ENCODE measurements around the gene FCMR.

Gene FCMR

GRCh38 chr1:206951318-206952100, 29.8 kb upstream of the FCMR start:
- no peak for DNase-seq (ENCODE audit: low read depth in 3 of 3)

- DNase-seq (ENCODE audit: low read depth in 3 of 3): no peak
Observed at GRCh38 chr1:206949641-206950040, 27.9 kb upstream of the FCMR start.

- DNase-seq (ENCODE audit: low read depth in 3 of 3): no peak
Observed at GRCh38 chr1:206949208-206949607, 27.5 kb upstream of the FCMR start.

DNA sequence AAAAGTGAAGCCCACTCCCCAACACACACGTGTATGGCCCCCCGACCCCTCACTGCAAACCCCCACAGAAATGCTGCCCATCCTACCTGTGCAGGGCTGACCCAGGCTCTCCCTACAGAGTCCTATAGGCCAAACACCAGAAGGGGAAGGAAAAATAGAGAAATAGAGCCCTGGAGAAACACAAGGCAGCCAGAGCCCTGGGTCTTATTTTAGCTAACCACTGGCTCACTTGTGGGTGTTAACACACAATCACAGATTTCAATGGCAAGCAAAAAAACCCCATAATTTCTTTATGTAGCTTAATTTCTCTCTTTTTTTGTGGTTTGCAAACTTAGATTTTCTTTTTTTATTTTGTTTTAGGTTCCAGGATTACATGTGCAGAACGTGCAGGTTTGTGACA, 25.5 kb upstream of the FCMR start:
- no peak for DNase-seq (ENCODE audit: low read depth in 3 of 3)

DNA sequence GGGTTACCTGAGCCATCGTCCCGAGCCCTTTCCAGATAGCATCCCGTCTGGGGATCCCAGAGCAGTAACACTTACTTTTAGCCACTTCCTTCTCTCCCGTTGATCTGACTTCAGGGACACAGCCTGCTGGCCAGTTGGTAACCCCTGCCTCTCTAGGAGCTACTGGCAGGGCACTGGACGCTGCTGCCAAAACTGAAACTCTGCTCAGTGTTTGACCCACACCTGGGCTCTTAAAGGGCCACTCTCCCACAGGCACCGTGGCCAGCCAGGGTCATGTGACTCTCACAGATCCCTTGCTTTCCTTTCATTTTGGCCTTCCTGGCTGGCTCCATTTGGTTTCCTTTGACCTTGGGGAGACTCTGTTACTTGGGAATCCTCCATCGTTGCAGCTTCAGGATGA, 24.5 kb upstream of the FCMR start, which contains the start of gene PIGR:
Gene PIGR, minus strand, starts transcription at position 206 of the 400 bp plus-strand sequence. CDS start 5,935 bp downstream, outside the sequence.
- DNase-seq (ENCODE audit: low read depth in 3 of 3): no peak

DNA sequence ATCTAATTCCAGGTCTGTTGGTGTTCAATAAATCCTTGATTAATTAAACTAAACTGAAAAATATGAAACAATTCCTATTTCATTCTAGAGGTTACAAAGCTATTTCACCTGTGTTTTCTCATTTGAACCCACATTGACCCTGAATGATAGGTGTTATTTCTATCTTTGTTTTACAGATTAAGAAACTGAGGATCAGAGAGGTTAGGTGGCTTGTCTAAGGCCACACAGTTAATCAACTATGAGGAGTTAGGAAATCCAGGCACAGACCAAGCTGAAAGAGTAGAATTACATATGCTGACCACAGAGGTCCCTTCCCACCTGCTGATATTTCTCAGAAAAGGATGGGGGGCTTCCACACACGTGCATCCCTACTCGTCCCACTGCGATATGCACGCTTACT, 24.0 kb upstream of the FCMR start:
- no peak for DNase-seq (ENCODE audit: low read depth in 3 of 3)

DNA sequence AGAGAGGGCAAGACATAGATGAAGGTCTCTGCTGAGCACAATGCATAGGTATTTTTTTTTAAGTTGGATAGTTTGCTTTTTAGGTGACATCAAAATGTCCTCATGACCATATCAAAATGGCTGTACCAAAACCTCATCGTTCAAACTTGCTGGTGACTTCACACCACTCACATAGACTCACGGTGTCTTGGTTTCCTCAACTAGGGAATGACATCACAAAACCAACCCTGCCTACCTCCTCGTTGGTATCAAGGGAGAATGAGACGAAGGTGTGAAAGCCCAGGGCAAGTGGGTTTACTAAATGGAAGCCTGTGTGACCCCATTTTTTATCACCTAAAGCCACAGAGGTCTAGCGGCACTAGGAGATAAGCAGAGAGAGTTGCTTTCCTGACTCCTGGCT, 23.0 kb upstream of the FCMR start:
- DNase-seq (ENCODE audit: low read depth in 3 of 3): no peak

DNA sequence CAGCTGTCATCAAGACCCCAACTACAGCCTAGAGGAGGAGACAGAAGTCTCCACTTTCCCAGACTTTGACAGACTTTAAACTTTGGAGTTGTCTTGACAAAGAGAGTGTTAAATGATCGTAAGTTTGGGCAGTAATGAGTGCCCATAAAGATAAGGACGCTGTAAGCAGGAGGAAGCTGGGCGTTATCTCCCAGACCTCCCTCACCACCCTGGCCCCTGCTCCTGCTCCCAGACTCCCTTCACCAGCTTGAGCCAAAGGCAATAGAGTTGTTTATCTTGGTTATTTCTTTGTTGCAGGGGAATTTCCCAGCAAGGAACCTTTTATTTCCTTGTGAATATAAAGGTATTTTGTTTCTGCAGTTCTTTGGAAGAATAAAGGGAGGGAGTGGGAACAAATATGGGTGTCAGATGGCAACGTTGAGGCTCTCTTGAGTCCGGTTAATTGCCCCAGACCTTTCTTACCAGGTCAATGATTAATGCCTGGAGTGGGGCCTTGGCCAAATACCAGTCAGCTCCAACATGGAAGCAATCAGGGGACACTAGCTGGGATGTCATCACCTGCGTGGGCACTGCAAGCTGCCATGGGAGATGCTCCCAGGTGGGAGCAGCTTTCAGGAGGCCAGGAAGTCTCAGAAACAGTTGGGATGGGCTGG, 20.2 kb upstream of the FCMR start:
- DNase-seq (ENCODE audit: low read depth in 3 of 3): no peak

DNA sequence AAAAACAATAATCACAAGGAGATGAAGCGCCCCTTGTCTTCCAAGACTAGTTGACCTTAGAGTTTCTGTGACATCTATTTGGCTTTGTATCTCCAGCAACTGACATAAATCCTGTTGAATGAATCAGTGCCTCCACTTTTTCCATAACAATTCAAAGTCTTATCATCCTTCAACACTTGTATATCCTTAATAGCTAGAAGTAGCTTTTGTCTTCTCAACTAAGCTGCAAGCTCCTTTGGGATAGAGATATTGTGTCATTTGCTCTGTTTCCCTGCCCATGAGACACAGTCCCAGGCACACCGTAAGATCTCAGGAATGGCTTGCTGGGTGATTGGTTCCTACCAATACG, 18.8 kb upstream of the FCMR start:
- DNase-seq (ENCODE audit: low read depth in 3 of 3): no peak

GRCh38 chr1:206939841-206940587, 18.3 kb upstream of the FCMR start:
- no peak for DNase-seq (ENCODE audit: low read depth in 3 of 3)

DNA sequence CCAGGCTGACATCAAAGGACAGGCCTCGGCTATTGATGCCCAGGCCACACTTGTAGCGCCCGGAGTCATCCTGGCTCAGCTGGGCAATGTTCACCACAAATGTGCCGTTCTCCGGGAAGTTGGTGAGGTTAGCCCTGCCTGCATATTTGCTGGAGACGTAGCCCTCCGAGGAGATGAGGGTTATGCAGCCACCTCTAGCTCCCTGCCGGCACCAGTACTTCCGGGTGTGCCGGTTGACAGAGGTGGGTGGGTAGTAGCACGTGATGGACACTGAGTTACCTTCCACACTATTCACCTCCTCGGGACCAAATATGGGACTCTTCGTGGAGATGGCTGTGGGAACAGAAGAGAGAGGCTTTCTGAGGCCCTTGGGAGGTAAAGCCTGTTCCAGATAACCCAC, 17.4 kb upstream of the FCMR start:
- no peak for DNase-seq (ENCODE audit: low read depth in 3 of 3)

DNA sequence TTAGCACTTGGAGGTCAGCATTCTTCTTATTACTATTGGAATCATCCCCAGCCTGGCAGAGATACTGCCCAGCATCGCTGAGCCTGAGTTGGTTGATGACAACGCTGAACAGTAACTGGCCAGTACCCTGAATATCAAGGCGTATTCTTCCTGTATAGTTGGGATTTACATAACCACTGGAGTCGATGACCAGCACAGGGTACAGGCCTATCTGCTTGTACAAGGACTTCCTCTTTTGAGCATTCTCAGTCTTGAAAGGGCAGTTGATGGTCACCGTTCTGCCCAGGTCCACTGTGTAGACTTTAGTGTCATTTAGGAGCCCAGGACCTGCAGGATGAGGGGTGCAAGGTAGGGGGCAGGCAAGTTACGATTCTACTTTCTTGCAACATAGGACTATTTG, 15.7 kb upstream of the FCMR start:
- no peak for DNase-seq (ENCODE audit: low read depth in 3 of 3)

DNA sequence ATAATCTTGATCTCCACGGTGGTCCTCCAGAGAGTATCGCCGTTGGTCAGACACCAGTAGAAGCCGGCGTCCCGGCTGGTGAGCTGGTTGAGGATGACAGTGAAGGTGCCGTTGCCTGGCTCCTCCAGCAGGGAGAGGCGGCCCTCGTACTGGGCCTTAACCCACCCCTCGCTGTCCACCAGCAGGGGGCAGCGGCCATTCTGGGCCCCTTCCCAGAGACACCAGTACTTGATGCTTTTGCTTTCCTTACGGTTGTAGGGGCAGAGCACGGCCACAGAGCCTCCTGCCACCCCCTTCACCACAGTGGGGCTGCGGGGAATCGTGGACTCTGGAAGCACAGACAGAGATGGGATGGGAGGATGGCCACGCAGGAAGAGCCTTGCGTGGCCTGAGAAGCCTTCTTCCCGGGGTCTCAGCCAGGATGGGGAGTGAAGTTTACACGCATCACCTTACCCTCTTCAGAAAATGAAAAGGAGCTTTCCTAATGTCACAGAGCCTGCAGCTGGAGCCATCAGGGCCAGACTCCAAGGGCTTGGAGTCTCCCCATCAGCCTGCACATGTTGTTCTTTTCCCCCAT, 13.8 kb upstream of the FCMR start:
- DNase-seq (ENCODE audit: low read depth in 3 of 3): no peak

- peak in 2 of 3 experiments; percentile 46 to 53 for DNase-seq (ENCODE audit: low read depth in 3 of 3)
Observed at GRCh38 chr1:206933333-206933945, 11.7 kb upstream of the FCMR start.

GRCh38 chr1:206932177-206932576, 10.4 kb upstream of the FCMR start:
- DNase-seq (ENCODE audit: low read depth in 3 of 3): no peak

DNA sequence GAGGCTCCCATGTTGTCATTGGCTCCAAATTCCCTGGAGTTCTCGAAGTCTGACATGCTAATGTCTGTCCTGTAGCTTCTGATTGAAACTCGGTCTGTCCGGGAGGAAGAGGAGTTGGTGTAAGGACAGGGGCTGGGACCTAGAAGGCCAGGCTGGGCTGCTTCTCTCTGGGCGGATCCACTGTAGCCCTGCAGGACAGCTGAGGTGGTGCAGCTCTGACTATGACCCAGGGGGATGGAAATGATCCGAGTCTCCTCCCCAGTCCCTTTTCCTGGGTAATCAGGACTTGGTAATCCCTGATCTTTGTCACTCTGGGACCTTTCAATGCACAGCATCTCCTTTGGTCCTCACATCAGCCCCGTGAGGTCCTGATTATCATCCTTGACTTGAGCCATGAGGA, 10.0 kb upstream of the FCMR start:
- no peak for DNase-seq (ENCODE audit: low read depth in 3 of 3)

DNA sequence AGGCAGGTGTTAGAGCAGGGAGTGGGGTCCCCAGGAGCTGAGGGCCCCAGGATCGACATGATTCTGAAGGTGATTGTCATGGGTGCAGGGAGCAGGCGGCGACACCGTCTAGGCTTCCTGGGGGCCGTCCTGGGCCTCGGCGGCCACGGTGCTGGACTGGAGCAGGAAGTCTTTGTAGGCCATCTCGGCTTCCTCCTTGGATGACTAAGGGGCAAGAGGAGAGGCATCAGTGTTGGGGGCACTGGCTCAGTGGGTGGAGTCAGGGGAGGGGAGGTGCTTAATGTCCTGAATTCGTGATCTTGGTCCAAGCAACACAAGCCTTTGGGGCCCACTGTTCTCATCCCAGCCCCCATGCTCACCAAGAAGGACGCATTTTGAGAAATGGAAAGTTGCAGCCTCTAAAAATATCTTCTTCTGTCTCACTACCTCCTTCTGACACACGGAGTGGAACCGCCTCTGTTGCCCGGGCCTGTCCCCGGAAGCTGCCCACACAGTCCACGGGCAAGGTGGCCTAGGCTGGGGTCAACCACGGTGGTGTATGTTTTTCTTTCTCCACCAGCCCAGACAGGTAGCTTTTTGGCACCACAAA, 8.6 kb upstream of the FCMR start:
- no peak for DNase-seq (ENCODE audit: low read depth in 3 of 3)

DNA sequence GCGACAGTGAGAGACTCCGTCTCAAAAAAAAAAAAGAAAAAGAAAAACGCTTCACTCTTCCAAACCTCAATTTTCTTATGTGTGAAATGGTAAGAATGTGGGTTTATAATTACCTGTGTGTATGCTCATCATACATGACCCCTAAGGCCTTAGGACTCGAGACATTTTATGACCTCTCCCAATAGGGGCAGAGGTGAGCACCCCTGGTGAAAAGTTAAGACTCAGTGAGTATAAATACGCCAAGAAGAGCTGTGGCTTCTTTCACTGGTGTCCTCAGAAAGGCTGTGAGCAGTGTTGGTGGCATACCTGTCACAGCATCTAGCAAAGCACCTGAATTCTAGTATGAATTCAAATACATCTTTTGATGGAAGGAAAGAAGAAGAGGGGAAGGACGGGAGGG, 7.8 kb upstream of the FCMR start:
- no peak for DNase-seq (ENCODE audit: low read depth in 3 of 3)

- no peak for DNase-seq (ENCODE audit: low read depth in 3 of 3)
Observed at GRCh38 chr1:206926286-206926685, 4.5 kb upstream of the FCMR start.

- no peak for DNase-seq (ENCODE audit: low read depth in 3 of 3)
Observed at GRCh38 chr1:206925106-206925736, 3.5 kb upstream of the FCMR start.

- no peak for DNase-seq (ENCODE audit: low read depth in 3 of 3)
Observed at GRCh38 chr1:206924592-206925105, 2.9 kb upstream of the FCMR start.
